Measurements from ENCODE around the gene HSPA12A.

The HSPA12A gene, protein sequence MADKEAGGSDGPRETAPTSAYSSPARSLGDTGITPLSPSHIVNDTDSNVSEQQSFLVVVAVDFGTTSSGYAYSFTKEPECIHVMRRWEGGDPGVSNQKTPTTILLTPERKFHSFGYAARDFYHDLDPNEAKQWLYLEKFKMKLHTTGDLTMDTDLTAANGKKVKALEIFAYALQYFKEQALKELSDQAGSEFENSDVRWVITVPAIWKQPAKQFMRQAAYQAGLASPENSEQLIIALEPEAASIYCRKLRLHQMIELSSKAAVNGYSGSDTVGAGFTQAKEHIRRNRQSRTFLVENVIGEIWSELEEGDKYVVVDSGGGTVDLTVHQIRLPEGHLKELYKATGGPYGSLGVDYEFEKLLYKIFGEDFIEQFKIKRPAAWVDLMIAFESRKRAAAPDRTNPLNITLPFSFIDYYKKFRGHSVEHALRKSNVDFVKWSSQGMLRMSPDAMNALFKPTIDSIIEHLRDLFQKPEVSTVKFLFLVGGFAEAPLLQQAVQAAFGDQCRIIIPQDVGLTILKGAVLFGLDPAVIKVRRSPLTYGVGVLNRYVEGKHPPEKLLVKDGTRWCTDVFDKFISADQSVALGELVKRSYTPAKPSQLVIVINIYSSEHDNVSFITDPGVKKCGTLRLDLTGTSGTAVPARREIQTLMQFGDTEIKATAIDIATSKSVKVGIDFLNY

GRCh38 chr10:116742367-116743265 is at the start of gene HSPA12A:
Gene HSPA12A (minus strand): TSS chr10:116742566. CDS start chr10:116742469, 97 bp downstream.
- DNase-seq (ENCODE audit: low spot score): peak; percentile 90
- no peak for FAIRE-seq

DNA sequence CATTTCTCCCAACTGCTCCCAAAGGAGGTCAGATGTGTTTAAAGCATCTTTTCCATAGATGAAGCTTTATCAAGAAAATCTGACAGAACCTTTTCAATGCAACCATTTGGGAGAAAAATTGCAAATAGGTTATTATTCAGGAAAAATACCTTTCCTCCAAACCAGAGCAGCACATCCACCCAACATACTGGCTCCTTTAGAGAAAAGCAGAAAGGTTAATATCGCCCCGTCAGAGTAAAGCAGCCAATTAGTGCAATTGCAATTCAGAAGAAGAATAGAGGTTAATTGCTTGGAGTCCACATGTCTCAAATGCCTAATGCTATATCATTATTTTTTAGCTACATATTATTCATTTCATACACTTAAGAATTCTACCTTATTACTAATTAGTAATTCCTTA is 48.9 kb upstream of the HSPA12A start:
- no peak for FAIRE-seq
- DNase-seq (ENCODE audit: low spot score): no peak

DNA sequence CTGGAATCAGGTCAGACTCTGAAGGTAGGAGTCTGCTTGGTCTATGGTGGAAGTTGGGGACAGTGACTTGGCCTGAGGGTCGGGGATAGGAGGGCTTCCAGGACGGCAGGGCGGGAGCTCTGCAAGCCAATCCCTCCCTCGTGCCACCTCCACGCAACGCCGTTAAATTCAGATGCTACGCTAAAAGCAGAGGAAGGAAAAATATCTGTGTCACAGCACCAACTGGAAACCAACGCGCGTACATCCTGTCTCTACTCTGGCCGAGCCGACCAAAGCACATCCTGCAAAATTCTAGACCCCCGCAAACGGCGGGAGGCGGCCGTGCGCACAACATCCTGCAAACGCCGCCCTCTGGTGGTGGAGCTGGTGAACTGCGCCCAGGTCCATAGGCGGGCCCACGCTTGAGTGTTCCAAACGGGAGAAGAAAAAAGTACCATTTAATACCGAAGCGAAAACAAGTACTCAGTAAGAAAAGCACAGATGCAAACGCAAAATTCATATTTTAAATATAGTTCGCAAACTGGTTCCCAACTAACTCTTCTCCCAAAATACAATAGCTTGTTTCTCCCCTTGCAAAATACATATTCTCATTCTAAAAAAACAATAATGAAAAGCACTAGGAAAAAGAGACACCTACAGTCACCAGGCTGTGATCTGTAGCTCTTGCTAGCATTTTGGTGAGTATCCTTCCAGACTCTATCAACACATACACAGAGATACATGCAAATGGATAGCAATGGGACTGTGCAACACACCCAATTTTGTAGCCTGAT is 45.7 kb upstream of the HSPA12A start:
- peak; percentile 68 for DNase-seq (ENCODE audit: low spot score)
- no peak for FAIRE-seq

DNA sequence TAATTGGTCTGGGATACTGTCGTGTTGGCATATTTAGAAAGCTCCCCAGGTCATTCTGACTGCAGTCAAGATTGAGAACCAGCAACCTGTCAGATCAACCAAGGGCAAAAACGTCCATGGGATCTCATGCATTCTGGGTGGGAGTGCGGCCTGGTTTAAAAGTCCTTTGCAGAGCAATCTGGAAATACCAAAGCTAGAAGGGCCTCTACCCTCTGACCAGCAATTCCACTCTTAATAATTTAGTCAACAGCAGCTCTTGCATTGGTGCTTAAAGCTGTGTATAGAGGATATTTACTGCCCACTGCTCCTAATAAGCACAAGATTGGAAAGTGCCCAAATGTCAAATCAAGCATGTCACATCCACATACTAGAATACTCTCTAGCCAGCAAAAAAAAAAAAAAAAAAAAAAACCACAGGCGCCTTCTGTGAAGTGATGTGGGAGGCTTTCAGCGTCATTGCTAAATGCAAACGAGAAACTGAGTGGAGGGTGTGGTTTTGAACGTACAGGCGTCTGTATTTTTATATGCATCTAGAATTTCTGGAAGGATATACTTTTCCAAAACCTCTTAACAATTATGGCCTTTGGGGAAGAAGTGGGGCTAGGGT is 44.8 kb upstream of the HSPA12A start:
- FAIRE-seq: no peak
- no peak for DNase-seq (ENCODE audit: low spot score)

- FAIRE-seq (peak; percentile 73), DNase-seq (ENCODE audit: low spot score) (no peak)
Observed at GRCh38 chr10:116785867-116786266, 43.5 kb upstream of the HSPA12A start.

- no peak for DNase-seq (ENCODE audit: low spot score)
- FAIRE-seq: no peak
Observed at GRCh38 chr10:116785282-116785681, 42.9 kb upstream of the HSPA12A start.

DNA sequence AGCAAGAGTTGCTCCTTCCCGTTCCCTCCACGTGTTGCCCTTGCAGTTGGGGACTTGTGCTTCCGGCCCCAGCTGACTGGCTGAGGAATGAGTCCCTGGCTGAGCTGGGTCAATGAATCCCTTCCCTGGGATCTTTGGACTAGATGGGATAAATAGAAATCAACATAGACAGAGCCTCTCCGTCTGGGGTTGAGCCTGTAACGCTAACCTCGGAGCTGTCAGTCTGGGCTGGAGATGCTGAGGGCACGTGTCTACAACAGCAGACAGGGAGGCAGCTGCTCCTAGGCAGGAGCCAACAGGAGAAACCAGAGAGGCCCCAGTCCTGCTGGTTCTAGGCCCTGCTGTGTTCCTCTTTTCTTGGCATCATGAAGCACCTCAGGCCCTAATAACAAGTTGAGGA is 42.3 kb upstream of the HSPA12A start:
- no peak for DNase-seq (ENCODE audit: low spot score)
- FAIRE-seq: no peak

DNA sequence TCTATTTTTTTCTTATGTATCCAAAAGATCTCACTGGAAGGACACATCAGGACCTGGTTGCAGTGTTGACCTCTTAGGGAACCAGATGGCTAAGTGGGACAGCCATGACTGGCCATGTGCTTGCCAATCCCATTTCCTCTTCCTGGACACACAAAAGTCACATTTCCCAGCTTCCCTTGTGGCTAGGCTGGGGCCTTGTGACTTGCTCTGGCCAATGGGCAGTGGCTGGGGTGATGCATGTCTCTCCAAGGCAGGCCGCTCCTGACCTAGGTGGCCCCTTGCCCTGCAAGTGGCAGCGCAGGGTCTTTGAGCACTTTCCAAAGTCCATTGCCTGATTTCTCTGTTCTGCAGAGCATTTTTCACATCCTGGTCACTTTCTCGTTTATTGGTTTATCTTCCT is 41.7 kb upstream of the HSPA12A start:
- FAIRE-seq (no peak), DNase-seq (ENCODE audit: low spot score) (no peak)

DNA sequence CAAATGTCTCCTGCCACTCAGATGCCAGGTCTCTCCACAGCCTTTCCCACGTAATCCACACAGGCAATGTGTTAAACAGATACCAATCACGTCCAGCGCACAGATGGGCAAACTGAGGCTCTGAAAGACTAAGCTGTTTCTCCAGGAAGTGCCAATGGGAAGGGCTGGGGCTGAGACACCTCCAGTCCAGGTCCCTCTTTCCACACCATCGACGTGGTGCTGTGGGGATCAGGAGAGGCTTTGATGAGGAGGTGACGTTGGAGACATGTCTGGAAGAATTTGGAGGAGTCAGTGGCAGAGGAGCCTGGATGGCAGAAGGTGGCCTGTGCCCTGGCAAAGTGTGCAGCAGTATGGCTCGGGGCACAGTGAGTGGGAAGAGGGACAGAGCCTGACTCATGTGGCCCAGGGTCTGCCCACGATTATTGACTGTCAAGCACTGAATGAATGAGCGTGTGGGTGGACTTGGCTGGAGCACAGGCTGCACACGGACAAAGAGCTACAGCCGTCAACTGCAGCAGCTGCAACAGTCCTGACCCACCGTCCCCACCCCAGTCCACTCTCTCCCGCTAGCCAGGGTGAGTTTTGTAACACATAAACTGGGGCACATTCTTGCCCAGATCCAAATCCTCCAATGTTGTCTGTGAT is 40.8 kb upstream of the HSPA12A start:
- FAIRE-seq: no peak

DNA sequence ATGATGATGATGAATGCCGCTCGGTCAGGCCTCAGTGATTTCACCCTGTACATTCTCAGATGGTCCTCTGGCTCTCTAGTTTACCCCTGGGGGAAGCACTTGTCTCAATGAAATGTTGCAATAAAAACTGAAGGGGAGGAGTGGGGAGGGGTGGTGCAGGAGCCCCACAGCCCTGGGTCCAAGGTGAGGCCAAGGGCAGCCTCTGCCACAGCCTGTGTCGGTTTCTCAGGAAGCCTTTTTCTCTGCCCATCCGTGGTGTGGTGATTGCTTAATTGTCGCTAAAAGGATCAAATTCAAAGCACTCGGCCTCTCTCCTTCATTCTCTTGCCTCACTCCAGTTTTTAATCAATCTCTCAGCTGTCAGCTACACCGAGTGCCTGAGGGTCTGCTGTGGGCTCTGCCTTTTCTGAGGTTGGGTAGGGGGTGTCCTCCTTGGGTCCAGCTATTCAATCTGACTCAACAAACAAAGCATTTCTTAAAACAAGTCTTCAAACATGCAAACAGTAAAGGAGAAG is 39.1 kb upstream of the HSPA12A start:
- FAIRE-seq (no peak), DNase-seq (ENCODE audit: low spot score) (no peak)

More for the DNA sequence above, 40.8 kb upstream of the HSPA12A start:
- no peak for DNase-seq (ENCODE audit: low spot score)

DNA sequence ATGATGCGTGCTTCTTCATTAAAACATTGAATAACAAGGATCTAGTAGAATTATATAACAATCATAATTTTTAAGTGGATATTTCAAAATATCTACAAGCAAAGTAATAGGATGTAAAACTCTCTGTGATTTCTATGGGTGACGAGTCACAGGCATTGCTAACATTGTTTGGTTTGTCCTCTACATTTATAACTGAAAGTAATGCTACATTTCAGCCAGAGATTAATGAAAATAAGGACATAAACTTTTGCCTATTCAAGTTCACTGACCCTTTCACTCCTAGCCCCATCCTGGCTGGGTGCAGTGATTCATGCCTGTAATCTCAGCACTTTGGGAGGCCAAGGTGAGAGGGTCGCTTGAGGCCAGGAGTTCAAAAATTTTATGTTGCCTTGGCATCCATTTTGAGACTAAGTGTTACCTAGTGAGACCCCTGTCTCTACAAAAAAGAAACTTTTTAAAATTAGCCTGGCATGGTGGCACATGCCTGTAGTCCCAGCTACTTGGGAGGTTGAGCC is 38.4 kb upstream of the HSPA12A start:
- FAIRE-seq (no peak), DNase-seq (ENCODE audit: low spot score) (no peak)

GRCh38 chr10:116779076-116779687 is 36.8 kb upstream of the HSPA12A start:
- FAIRE-seq (peak; percentile 74), DNase-seq (ENCODE audit: low spot score) (no peak)

DNA sequence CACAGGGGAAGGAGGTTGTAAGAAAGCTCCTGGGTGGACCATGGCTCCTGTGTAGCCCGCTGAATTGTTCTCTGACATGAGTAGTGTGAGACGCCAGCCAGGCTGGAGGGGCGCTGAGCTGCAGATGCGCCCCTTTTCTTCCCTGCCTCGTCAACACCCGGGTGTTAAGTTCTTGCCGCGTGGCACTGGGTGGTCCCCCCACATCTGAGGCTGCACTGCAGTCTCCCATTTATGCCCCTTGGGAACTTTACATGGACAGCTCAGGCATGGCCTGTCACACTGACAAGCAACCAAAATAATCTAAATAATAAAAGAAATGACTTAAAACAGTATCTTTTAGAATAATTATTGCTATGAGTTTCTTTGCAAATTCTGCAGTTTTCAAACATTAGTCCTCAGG is 34.6 kb upstream of the HSPA12A start:
- FAIRE-seq (no peak), DNase-seq (ENCODE audit: low spot score) (no peak)

- FAIRE-seq (no peak), DNase-seq (ENCODE audit: low spot score) (no peak)
Observed at GRCh38 chr10:116775488-116776400, 33.4 kb upstream of the HSPA12A start.

DNA sequence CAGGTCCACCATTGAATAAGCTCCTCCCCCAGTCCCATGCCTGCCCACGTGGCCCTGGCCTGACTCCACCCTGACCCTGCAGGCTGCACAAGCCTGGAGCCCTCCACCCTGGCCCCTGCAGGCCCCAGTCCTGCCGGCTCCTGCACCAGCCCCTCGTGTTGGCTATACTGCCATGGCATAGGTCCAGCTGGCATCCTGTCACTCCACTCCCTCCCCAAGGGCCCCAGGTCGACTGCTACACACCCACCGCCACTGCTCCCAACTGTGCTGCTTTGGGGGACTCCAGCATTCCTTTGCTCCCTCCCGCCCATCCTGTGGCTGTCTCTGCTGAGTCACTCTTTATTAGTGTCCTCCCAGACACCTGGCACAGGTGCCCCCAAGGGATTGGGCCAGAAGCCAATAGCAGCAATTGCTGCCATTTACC is 32.4 kb upstream of the HSPA12A start:
- DNase-seq (ENCODE audit: low spot score) (peak; percentile 48), FAIRE-seq (no peak)

GRCh38 chr10:116772909-116773705 is 30.7 kb upstream of the HSPA12A start:
- DNase-seq (ENCODE audit: low spot score): no peak
- FAIRE-seq: no peak

DNA sequence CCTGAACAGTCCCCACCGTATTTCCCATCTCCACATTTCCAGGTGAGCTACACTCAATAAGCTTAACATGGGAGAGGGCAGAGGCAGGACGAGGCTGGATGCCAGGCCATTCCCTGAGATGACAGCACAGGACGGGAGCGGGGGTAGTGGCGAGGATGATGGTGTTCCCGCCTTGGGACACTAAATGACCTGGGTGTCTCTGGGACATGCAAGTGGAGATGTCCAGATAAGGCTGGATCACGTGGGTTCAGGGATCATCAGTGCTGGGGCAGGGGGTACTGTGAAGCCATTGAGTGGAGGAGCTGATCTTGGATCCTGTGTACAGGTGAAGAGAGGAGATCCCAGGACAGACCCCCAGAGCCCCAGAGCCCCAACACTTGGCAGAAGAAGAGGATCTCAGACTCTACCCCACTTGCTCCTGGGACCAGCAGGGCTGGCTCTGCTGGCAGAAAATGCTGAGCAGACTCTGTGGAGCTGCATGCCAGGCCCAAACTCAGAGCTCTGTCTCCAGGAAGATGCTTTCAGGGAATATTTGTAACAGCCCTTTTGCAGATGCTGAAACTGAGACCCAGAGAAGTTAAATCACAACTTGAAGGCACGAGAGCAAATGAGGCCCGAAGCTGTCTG is 29.7 kb upstream of the HSPA12A start:
- FAIRE-seq (no peak), DNase-seq (ENCODE audit: low spot score) (no peak)
